Keratinocyte (primary cell): ENCODE data around the gene FOXL3. TPM values are rescaled to one million over a fixed set of nuclear protein-coding genes. Genes with fewer than 3 reads are reported as not detected.

Experiments
- DNase-seq: peaks from one replicate; pipeline ENCODE4 v3.0.0-alpha.2; 2011; ENCODE audit warnings: low read depth, missing footprints, low spot score
- FAIRE-seq: peaks from 2 replicates; lab custom pipeline; 2011; peaks lifted over from hg19 to GRCh38; lab: Jason Lieb, UNC
- H2AFZ ChIP-seq: 2 replicates; pipeline ENCODE4 v1.6.0; 2012; ENCODE audit warnings: low read length, control low read depth, inconsistent platforms; ENCODE audit not compliant: control insufficient read depth
- H3K27ac ChIP-seq: 2 replicates; pipeline ENCODE4 v1.5.1; 2011; ENCODE audit warnings: low read length; ENCODE audit not compliant: control insufficient read depth, insufficient read depth
- H3K27me3 ChIP-seq: 3 replicates; pipeline ENCODE4 v1.6.0; 2011; ENCODE audit warnings: low read length; ENCODE audit not compliant: control insufficient read depth, insufficient read depth; ENCODE audit errors: extremely low read depth
- H3K36me3 ChIP-seq, 2 experiments: 2 replicates in 1 of 2; 3 replicates in 1 of 2; pipeline ENCODE4 v1.5.1; 2011; ENCODE audit warnings: low read length in 2 of 2, mild to moderate bottlenecking in 1 of 2; ENCODE audit not compliant: control insufficient read depth in 2 of 2, insufficient read depth in 2 of 2; ENCODE audit errors: extremely low read depth in 1 of 2
- H3K4me1 ChIP-seq: 3 replicates; pipeline ENCODE4 v1.5.1; 2011; ENCODE audit warnings: low read length; ENCODE audit not compliant: control insufficient read depth, insufficient read depth; ENCODE audit errors: extremely low read depth
- H3K4me2 ChIP-seq: 3 replicates; pipeline ENCODE4 v1.6.0; 2011; ENCODE audit warnings: low read depth, low read length; ENCODE audit not compliant: control insufficient read depth, insufficient read depth; ENCODE audit errors: extremely low read depth
- H3K4me3 ChIP-seq, 3 experiments: fragments of 200-600 bp in 1 of 3; sonication (generic) in 1 of 3; 2 replicates in 2 of 3; 3 replicates in 1 of 3; pipeline ENCODE4 v1.5.1; 2011 to 2016; ENCODE audit warnings: low read length in 3 of 3, mild to moderate bottlenecking in 3 of 3, control low read depth in 2 of 3, inconsistent platforms in 1 of 3, low read depth in 1 of 3, mixed read lengths in 1 of 3, mixed run types in 1 of 3, moderate library complexity in 1 of 3; ENCODE audit not compliant: control insufficient read depth in 2 of 3, insufficient read depth in 2 of 3; ENCODE audit errors: extremely low read depth in 1 of 3
- H3K79me2 ChIP-seq: 2 replicates; pipeline ENCODE4 v1.6.0; 2012; ENCODE audit warnings: low read length; ENCODE audit not compliant: control insufficient read depth, insufficient read depth
- H3K9ac ChIP-seq: 3 replicates; pipeline ENCODE4 v1.6.0; 2011; ENCODE audit warnings: low read length; ENCODE audit not compliant: control insufficient read depth, insufficient read depth; ENCODE audit errors: extremely low read depth
- H3K9me1 ChIP-seq: 3 replicates; pipeline ENCODE4 v1.6.0; 2011; ENCODE audit warnings: low read length; ENCODE audit not compliant: control insufficient read depth, insufficient read depth; ENCODE audit errors: extremely low read depth
- H3K9me3 ChIP-seq: 2 replicates; pipeline ENCODE4 v1.5.1; 2012; ENCODE audit warnings: low read depth, low read length; ENCODE audit not compliant: control insufficient read depth
- H4K20me1 ChIP-seq: 3 replicates; pipeline ENCODE4 v1.6.0; 2011; ENCODE audit warnings: low read length; ENCODE audit not compliant: control insufficient read depth, insufficient read depth; ENCODE audit errors: extremely low read depth
- EZH2 ChIP-seq: IDR thresholded peaks from one replicate; pipeline ENCODE4 v1.6.1; 2012; ENCODE audit warnings: inconsistent platforms, mild to moderate bottlenecking, low read length, moderate library complexity
- dilution Hi-C: fragments of 300-500 bp; cut with MboI; formaldehyde crosslinking; loops from one replicate; pipeline ENCODE4 v1.7.0; 2020; ENCODE audit warnings: low sequenced_read_pairs; ENCODE audit not compliant: extremely low pct_ligation_motif_present
- polyA plus RNA-seq, 5 experiments: library from polyadenylated mRNA; depleted of rRNA in 3 of 5; stranded (reverse) in 3 of 5; stranded (forward) in 1 of 5; unstranded in 1 of 5; fragments of >200 nt; gene quantifications; 1 replicate in 1 of 5; 2 replicates in 3 of 5; 3 replicates in 1 of 5; pipeline versions ENCODE4 v1.2.1 to v1.2.3, GENCODE V29; 2011 to 2012; ENCODE audit warnings: missing spikeins in 2 of 5, low read depth in 1 of 5, low replicate concordance in 1 of 5
- TF ChIP-seq, protein P1 (sequence below), 3 experiments: IDR thresholded peaks in 1 of 3; conservative IDR thresholded peaks in 1 of 3; optimal IDR thresholded peaks in 1 of 3; 2 replicates in 2 of 3; 3 replicates in 1 of 3; pipeline versions ENCODE3 to v1.5.1; 2011; ENCODE audit warnings: low read length in 3 of 3, mild to moderate bottlenecking in 3 of 3, moderate library complexity in 2 of 3, control low read depth in 1 of 3, inconsistent platforms in 1 of 3; ENCODE audit not compliant: insufficient read depth in 2 of 3; ENCODE audit errors: extremely low read depth in 1 of 3

FOXL3 gene
- polyA plus RNA-seq, 1 donor (not counting 4 experiments of a cell fraction or from before 2014, with no cell fraction given) = not detected

DNA sequence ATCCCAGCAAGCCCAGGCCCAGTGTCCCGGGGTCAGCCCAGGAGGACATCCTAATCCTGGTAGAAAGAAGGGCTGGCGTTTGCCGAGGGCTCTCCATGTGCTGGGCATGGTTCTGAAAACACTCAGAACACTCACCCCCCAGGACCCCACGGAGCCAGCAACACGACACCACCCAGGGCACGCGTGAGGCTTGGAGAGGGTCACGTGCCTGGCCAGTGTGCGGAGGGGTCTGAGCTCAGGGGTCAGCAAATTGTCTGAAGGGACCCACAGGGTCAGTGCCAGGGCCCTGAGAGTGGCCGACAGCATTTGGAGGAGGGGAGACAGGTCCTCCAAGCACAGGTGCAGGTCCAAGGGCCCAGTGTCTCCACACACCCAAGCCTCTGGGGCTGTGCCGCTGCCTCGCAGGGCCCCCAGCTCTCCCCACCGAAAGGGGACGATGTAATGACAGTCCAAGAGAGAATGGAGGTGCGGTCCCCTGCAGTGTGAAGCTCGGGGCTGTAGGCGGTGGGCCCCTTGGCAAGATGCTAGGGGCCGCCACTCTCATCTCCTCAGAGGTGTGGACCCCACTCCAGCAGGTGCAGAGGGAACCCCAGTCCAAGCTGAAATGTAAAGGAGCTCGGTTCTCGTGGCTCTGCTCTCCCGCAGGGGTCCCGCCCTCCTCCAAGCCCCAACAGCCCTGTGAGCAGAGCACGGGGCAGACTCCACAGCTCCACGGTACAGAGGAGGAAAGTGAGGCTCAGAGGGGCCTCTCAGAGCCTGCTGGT is 7.8 kb downstream of the FOXL3 start:
- dilution Hi-C loops = no loop called here
- no peak for FAIRE-seq

DNA sequence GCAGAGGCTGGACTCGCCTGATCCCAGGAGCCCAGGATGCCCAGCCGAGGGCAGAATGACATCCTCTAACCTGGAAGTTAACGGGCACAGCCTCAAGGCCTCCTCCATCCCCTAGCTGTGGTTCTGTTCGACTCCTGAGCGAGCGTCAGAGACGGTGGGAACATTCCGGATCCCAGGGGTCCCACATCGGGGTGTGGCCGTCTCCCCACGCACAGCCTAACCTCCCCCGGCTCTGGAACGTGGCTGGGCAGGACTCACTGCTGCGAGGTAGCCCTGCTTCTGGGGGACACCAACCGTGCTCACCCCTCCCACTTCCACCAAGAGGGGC is 8.4 kb downstream of the FOXL3 start:
- DNase-seq = no peak
- dilution Hi-C loops = no loop called here
- Histone ChIP-seq H3K4me1 (no peaks in the 10 kb centered on the region), H3K4me3 (no peak overlapping the region), H3K79me2 (no peaks in the 10 kb centered on the region), H2AFZ (no peak overlapping the region), H3K9me3 (no peaks in the 10 kb centered on the region), H3K27me3 (peaks cover 8% of the 10 kb centered on the region), H4K20me1 (no peaks in the 10 kb centered on the region), H3K9ac (no peak overlapping the region), H3K9me1 (no peaks in the 10 kb centered on the region), H3K27ac (no peak overlapping the region), H3K36me3 (no peaks in the 10 kb centered on the region), H3K4me2 (no peak overlapping the region)
- no peak for TF ChIP-seq EZH2
- TF ChIP-seq, protein P1, sequence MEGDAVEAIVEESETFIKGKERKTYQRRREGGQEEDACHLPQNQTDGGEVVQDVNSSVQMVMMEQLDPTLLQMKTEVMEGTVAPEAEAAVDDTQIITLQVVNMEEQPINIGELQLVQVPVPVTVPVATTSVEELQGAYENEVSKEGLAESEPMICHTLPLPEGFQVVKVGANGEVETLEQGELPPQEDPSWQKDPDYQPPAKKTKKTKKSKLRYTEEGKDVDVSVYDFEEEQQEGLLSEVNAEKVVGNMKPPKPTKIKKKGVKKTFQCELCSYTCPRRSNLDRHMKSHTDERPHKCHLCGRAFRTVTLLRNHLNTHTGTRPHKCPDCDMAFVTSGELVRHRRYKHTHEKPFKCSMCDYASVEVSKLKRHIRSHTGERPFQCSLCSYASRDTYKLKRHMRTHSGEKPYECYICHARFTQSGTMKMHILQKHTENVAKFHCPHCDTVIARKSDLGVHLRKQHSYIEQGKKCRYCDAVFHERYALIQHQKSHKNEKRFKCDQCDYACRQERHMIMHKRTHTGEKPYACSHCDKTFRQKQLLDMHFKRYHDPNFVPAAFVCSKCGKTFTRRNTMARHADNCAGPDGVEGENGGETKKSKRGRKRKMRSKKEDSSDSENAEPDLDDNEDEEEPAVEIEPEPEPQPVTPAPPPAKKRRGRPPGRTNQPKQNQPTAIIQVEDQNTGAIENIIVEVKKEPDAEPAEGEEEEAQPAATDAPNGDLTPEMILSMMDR (optimal IDR thresholded peaks at IDR 0.05 in 1 of 3, IDR thresholded peaks at IDR 0.05 in 1 of 3, conservative IDR thresholded peaks at IDR 0.05 in 1 of 3; ENCODE audit: extremely low read depth in 1 of 3, insufficient read depth in 2 of 3, low read length in 3 of 3) = no peak
- FAIRE-seq = no peak

More for the DNA sequence above, 7.8 kb downstream of the FOXL3 start:
- Histone ChIP-seq H3K4me2 (no peak overlapping the region), H3K79me2 (no peaks in the 10 kb centered on the region), H3K9me3 (no peaks in the 10 kb centered on the region), H3K9ac (no peak overlapping the region), H3K27me3 (peaks cover 11% of the 10 kb centered on the region), H3K4me3 (no peak overlapping the region), H3K4me1 (no peaks in the 10 kb centered on the region), H3K36me3 (no peaks in the 10 kb centered on the region), H3K27ac (no peak overlapping the region), H4K20me1 (no peaks in the 10 kb centered on the region), H2AFZ (no peak overlapping the region), H3K9me1 (no peaks in the 10 kb centered on the region)
- TF ChIP-seq EZH2 = no peak
- TF ChIP-seq, protein P1 (optimal IDR thresholded peaks at IDR 0.05 in 1 of 3, IDR thresholded peaks at IDR 0.05 in 1 of 3, conservative IDR thresholded peaks at IDR 0.05 in 1 of 3; ENCODE audit: extremely low read depth in 1 of 3, insufficient read depth in 2 of 3, low read length in 3 of 3) = no peak
- DNase-seq = no peak
